Lower leg skin (tissue), 4 donors: ENCODE measurements around the gene DAAM2. TPM values are rescaled to one million over a fixed set of nuclear protein-coding genes. Genes with fewer than 3 reads are reported as not detected.

Experiments
- DNase-seq, 2 donors: peaks; one replicate each; pipeline ENCODE4 v3.0.0-alpha.2; 2019; ENCODE audit warnings: low spot score in 2 of 2
- H3K4me3 ChIP-seq: fragments of 200-600 bp; sonication (generic); 2 replicates; pipeline ENCODE4 v1.5.1; 2017; ENCODE audit warnings: mild to moderate bottlenecking, low read depth; ENCODE audit not compliant: poor library complexity, severe bottlenecking
- POLR2A ChIP-seq, 2 donors: fragments of 450-650 bp; IDR thresholded peaks; one replicate each; pipeline ENCODE4 v1.6.1; 2016 to 2017; ENCODE audit warnings: antibody characterized with exemption in 2 of 2, mild to moderate bottlenecking in 1 of 2, moderate library complexity in 1 of 2
- WGBS, 2 donors: methylation state at CpG; one replicate each; pipeline ENCODE4 v1.1.5; 2018; 5-methylcytosine and 5-hydroxymethylcytosine counted together
- intact Hi-C: fragments of 100-400 bp; cut with DNase I; formaldehyde crosslinking; loops from one replicate; pipeline ENCODE4 v1.15.0; 2023; ENCODE audit warnings: low total_unique reads
- total RNA-seq, 4 donors: library from RNA; depleted of rRNA; stranded (reverse); fragments of >200 nt; gene quantifications; one replicate each; pipeline ENCODE4 v1.1.0, GENCODE V29; 2016
- TF ChIP-seq, protein P1 (sequence below), 3 donors: fragments of 450-650 bp; IDR thresholded peaks; one replicate each; pipeline ENCODE4 v1.5.1; 2016; ENCODE audit warnings: antibody characterized with exemption in 3 of 3, mild to moderate bottlenecking in 3 of 3, moderate library complexity in 2 of 3

The DAAM2 gene
- total RNA-seq, 4 donors from 2014 or later = 5.6 to 16.9 (median 8.1) TPM

DNA sequence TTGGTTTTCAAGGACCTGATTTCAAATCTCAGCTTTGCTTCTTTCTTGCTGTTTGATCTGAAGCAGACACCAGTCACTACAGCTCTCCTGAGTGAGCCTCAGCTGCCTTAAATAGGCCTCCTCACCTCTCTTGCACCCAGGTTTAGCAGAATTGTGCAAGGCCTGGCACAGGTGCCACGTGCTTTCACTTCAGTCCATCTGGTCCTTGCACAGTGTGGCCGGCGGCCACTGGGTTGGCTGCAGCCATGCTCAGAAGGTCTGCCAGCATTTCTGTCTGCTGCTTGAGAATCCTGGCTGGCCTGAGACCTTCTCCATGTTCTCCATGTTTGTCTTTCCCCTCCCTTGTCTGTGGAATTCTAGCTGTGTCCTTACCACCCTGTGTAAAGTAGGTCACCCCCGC lies 14.5 kb upstream of the DAAM2 start:
- no peak overlapping the region for H3K4me3 ChIP-seq
- WGBS, 2 donors = 76 to 77% methylated on average over 4 of the region's 4 CpGs
- no peak for DNase-seq
- TF ChIP-seq POLR2A (IDR thresholded peaks at IDR 0.05) = no peak
- TF ChIP-seq, protein P1, sequence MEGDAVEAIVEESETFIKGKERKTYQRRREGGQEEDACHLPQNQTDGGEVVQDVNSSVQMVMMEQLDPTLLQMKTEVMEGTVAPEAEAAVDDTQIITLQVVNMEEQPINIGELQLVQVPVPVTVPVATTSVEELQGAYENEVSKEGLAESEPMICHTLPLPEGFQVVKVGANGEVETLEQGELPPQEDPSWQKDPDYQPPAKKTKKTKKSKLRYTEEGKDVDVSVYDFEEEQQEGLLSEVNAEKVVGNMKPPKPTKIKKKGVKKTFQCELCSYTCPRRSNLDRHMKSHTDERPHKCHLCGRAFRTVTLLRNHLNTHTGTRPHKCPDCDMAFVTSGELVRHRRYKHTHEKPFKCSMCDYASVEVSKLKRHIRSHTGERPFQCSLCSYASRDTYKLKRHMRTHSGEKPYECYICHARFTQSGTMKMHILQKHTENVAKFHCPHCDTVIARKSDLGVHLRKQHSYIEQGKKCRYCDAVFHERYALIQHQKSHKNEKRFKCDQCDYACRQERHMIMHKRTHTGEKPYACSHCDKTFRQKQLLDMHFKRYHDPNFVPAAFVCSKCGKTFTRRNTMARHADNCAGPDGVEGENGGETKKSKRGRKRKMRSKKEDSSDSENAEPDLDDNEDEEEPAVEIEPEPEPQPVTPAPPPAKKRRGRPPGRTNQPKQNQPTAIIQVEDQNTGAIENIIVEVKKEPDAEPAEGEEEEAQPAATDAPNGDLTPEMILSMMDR (IDR thresholded peaks at IDR 0.05) = no peak
- intact Hi-C loops = no loop called here

DNA sequence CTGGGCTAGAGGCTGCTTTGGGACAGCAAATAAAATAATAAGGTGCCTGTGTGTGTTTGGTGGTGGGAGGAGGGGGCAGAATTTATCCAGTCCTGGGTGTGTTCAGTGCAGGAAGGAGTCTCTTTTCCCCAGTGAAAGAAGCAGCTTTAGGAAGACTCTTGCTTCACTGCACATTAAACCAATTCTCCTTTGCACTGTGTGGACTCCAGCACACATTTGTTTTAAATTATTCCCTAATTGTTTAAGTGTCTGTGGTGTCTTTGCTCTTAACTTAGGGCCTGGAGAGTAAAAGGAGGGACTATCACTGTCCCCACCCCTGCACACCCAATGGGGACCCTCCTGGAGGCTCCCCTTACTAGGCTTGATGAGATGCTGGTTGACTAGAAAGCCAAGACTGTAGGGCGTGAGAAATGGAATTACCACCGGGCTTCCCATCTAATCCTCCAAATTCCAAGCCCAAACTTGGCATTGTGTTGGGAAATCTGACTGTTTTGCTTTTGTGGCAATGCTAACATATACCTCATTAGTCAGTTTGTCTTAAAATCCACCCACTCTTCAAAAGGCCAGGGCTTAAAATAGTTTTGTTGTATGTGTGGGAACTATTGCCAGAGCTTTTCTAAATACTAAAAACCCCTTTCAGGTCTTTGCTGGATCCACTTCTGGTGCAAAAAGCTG lies 13.5 kb upstream of the DAAM2 start:
- TF ChIP-seq, protein P1 (IDR thresholded peaks at IDR 0.05) = no peak
- no peak for TF ChIP-seq POLR2A (IDR thresholded peaks at IDR 0.05)
- intact Hi-C loops = no loop called here
- DNase-seq = no peak
- WGBS, 2 donors = 33 to 54% methylated on average over 2 of the region's 2 CpGs
- no peak overlapping the region for H3K4me3 ChIP-seq

DNA sequence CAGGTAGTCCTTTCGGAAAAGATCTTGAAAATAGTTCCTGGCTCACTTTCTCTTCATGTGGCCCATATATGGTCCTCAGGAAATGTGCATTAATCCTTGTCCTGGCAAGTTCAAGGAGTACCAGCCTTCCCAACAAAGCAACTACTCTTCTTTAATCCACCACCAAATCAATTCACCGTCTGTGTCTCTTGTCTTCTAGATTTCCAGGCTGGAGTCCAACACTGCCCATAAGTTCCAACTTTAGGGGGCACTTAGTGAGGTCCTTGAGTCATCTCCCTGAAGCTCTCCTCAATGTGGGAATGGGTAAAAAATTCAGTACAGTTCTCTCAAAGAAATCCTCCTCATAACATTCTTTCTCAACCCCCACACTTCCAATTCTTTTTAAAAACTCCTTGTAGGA lies 6.9 kb upstream of the DAAM2 start:
- no peak for TF ChIP-seq POLR2A (IDR thresholded peaks at IDR 0.05)
- TF ChIP-seq, protein P1 (IDR thresholded peaks at IDR 0.05) = no peak
- no peak overlapping the region for H3K4me3 ChIP-seq
- DNase-seq = no peak
- intact Hi-C loops = no loop called here
- 70 to 72% methylated on average over 2 of the region's 2 CpGs for WGBS, 2 donors

DNA sequence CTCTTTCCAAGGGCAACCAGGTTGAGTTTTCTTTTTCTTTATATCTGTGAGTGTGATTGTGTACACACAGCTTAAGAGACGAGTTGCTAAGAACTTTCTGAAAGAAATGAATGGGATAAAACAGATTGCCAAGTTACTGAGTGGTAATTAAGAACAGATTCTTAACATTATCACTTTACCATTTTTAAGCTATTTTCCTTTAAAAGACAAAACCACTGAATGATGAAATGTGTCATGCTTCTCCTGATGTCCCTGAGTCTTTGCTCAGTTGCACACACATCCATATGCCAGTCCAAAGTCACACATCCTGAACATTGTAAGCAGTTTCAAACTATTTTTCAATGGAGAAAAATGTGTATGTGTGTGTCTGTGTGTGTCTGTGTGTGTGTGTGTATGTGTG lies 5.5 kb upstream of the DAAM2 start:
- intact Hi-C loops = no loop called here
- TF ChIP-seq, protein P1 (IDR thresholded peaks at IDR 0.05) = no peak
- no peak for TF ChIP-seq POLR2A (IDR thresholded peaks at IDR 0.05)
- no peak overlapping the region for H3K4me3 ChIP-seq
- DNase-seq = no peak
- WGBS, 2 donors = 49 to 65% methylated on average over 1 of the region's 1 CpG

DNA sequence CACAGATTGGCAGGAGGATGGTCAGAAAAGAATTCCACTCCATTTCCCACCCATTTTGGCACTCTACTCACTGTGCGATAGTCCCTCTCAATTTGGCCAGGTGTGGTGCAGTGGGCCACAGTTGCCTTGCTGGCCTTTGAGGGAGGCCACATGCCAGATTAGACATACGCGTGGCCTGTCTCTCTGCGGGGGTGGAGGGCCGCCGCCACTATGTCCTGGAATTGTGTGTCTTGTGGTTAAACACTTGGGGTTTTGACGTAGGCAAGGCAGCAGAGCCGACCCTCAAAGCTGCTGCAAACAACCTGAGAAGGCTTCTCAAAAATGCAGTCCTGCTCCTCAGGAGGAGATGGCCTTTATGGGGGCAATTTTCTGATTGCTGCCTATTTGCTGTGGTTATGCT lies 4.9 kb upstream of the DAAM2 start:
- intact Hi-C loops = no loop called here
- no peak for TF ChIP-seq POLR2A (IDR thresholded peaks at IDR 0.05)
- TF ChIP-seq, protein P1 (IDR thresholded peaks at IDR 0.05) = no peak
- DNase-seq = no peak
- H3K4me3 ChIP-seq = no peak overlapping the region
- WGBS, 2 donors = 94 to 98% methylated on average over 8 of the region's 8 CpGs

DNA sequence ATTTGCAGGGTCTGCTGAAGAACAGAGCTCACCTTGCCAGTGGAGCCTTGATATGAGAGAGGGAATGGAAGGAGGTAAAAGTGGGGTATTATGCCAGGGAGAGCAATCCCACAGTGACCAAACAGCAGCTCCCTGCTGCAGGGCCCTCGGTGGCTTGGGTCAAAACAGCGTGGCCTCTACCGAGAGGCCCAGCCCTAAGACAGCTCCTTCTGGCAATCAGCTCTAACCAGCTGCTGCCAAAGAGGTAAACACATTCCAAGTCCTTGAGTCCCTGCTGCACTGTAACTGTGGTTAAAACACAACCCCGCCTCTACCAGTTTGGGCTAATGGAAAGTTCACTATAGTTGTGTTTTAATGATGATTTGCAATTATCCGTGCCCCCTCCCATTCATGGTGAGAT lies 1.4 kb upstream of the DAAM2 start:
- intact Hi-C loops = no loop called here

More for the DNA sequence above, 1.4 kb upstream of the DAAM2 start:
- 69 to 76% methylated on average over 5 of the region's 5 CpGs for WGBS, 2 donors
- peak in 1 of 2 donors; percentile 10 for DNase-seq
- TF ChIP-seq, protein P1 (IDR thresholded peaks at IDR 0.05) = no peak
- no peak for TF ChIP-seq POLR2A (IDR thresholded peaks at IDR 0.05)
- no peak overlapping the region for H3K4me3 ChIP-seq
